ENCODE measurements around the gene EZR. TPM values are rescaled to one million over a fixed set of nuclear protein-coding genes. Genes with fewer than 3 reads are reported as not detected.

EZR gene
- total and polyA plus RNA-seq, 9 of the 15 experiments (the other 6 are each of a cell fraction or from before 2014, with no cell fraction given) = 36.5 to 162 (median 104) TPM

DNA sequence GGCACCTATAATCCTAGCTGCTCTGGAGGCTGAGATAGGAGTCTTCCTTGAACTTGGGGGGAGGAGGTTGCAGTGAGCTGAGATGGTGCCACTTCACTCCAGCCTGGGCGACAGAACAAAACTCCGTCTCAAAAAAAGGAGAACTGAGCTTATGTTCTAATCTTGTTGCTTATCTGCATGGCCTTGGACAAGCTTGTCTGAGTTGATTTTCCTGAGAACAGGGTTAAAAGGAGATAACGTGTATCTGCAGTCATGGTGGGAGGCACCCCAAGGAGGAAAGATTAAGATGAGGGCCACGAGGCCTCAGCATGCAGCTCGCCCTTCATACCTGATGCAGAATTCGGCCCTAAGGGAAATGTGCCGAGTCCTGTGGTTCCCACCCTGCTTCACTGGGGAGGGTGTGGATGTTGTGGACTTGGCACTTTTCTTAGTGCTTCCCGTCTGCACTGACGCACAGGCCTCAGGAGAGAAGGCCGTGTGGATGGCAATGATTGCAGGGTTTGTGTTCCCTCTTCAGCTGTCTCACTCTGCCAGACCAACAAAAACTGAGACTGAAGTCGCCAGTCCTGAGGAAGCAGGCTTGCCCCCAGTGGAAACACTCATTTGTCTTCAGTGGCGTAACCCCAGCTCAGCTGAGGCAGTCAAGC lies 56.3 kb downstream of the EZR start (continued):
- TF ChIP-seq GATAD2B (IDR thresholded peaks at IDR 0.05; ENCODE audit: borderline replicate concordance) (no peak), ZNF239 (CRISPR knock-in tag; IDR thresholded peaks at IDR 0.05) (no peak), NFE2L1 (tag; IDR thresholded peaks at IDR 0.05; ENCODE audit: borderline replicate concordance, low read depth) (no peak), TSC22D4 (tag; IDR thresholded peaks at IDR 0.05) (no peak), HIVEP1 (CRISPR knock-in tag; IDR thresholded peaks at IDR 0.05) (no peak), ZNF586 (CRISPR knock-in tag; conservative IDR thresholded peaks at IDR 0.05) (no peak), ZBTB49 (CRISPR knock-in tag; IDR thresholded peaks at IDR 0.05; ENCODE audit: borderline replicate concordance) (no peak), SNIP1 (IDR thresholded peaks at IDR 0.05; ENCODE audit: low read depth) (no peak), RNF219 (CRISPR knock-in tag; IDR thresholded peaks at IDR 0.05) (no peak), SMARCE1 (IDR thresholded peaks at IDR 0.05) (peak; percentile 94), KLF6 (CRISPR knock-in tag; IDR thresholded peaks at IDR 0.05; ENCODE audit: borderline replicate concordance) (no peak; the same call in 1 of the 2 replicates), NCOA4 (IDR thresholded peaks at IDR 0.05; ENCODE audit: partially characterized antibody) (no peak), ZBED1 (IDR thresholded peaks at IDR 0.05) (0 out of 2 replicates have a peak, but pooled peaks have one; percentile 55), MECOM (CRISPR knock-in tag; IDR thresholded peaks at IDR 0.05) (no peak), DNMT1 (IDR thresholded peaks at IDR 0.05) (no peak), SMAD4 (CRISPR knock-in tag; conservative IDR thresholded peaks at IDR 0.05) (peak; percentile 97), HOXB6 (CRISPR knock-in tag; IDR thresholded peaks at IDR 0.05; ENCODE audit: borderline replicate concordance) (no peak), SOX6 (IDR thresholded peaks at IDR 0.05) (peak; percentile 95), ARID3A (IDR thresholded peaks at IDR 0.05; ENCODE audit: borderline replicate concordance, low read depth, low read length) (no peak), NCOA2 (IDR thresholded peaks at IDR 0.05; ENCODE audit: partially characterized antibody in 2 of 2) (no peak), XRCC3 (IDR thresholded peaks at IDR 0.05) (no peak), ZNF778 (CRISPR knock-in tag; IDR thresholded peaks at IDR 0.05) (no peak), ZSCAN29 (IDR thresholded peaks at IDR 0.05) (no peak), ELF1 (tag; IDR thresholded peaks at IDR 0.05) (no peak)
- TF ChIP-seq, protein P1, sequence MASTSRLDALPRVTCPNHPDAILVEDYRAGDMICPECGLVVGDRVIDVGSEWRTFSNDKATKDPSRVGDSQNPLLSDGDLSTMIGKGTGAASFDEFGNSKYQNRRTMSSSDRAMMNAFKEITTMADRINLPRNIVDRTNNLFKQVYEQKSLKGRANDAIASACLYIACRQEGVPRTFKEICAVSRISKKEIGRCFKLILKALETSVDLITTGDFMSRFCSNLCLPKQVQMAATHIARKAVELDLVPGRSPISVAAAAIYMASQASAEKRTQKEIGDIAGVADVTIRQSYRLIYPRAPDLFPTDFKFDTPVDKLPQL (IDR thresholded peaks at IDR 0.05; ENCODE audit: extremely low read depth, insufficient read length) = no peak
